HUES48 (cell line): Measurements from ENCODE around the gene APH1A.
"Not testable (repeated sequence)": the region's sequence is repeated elsewhere in the genome, so short reads cannot be mapped to it uniquely, and the experiment has no call there.

Source experiments
- H3K27ac ChIP-seq: one replicate; pipeline ENCODE4 v1.7.0; 2013; ENCODE audit warnings: low read depth, low read length, inconsistent platforms
- H3K27me3 ChIP-seq: 2 replicates; pipeline ENCODE4 v1.6.1; 2013; ENCODE audit warnings: mild to moderate bottlenecking, low read length; ENCODE audit not compliant: control insufficient read depth, insufficient read depth
- H3K36me3 ChIP-seq: 2 replicates; pipeline ENCODE4 v1.6.1; 2013; ENCODE audit warnings: low read length; ENCODE audit not compliant: control insufficient read depth, insufficient read depth
- H3K4me1 ChIP-seq: 2 replicates; pipeline ENCODE4 v1.6.1; 2013; ENCODE audit warnings: mild to moderate bottlenecking, low read length; ENCODE audit not compliant: control insufficient read depth, insufficient read depth
- H3K4me3 ChIP-seq: 2 replicates; pipeline ENCODE4 v1.5.1; 2013; ENCODE audit warnings: mild to moderate bottlenecking, low read depth, low read length
- H3K9ac ChIP-seq: 2 replicates; pipeline ENCODE4 v1.6.1; 2013; ENCODE audit warnings: mild to moderate bottlenecking, low read depth, low read length, moderate library complexity
- H3K9me3 ChIP-seq: 2 replicates; pipeline ENCODE4 v1.6.1; 2013; ENCODE audit warnings: low read length; ENCODE audit not compliant: control insufficient read depth, insufficient read depth

Gene APH1A

GRCh38 chr1:150233359-150234308 is 35.2 kb downstream of the APH1A start:
- Histone ChIP-seq H3K9me3 (no peaks in the 10 kb centered on the region), H3K27ac (peak overlapping the region; percentile 53), H3K9ac (peak overlapping the region; percentile 89; the same call in 1 of the 2 replicates), H3K27me3 (no peaks in the 10 kb centered on the region), H3K36me3 (peaks cover 25% of the 10 kb centered on the region), H3K4me3 (peak overlapping the region; percentile 80), H3K4me1 (peaks cover 20% of the 10 kb centered on the region)

DNA sequence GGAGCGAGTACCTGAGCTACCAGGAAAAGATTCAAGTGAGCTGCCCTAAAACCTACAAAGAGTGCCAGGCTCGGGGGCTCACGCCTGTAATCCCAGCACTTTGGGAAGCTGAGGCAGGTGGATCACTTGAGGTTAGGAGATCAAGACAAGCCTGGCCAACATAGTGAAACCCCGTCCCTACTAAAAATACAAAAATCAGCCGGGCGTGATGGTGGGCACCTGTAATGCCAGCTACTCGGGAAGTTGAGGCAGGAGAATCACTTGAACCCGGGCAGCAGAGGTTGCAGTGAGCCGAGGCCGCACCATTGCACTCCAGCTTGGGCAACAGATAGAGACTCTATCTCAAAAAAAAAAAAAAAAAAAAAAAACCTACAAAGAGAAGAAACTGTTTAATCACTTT is 35.9 kb downstream of the APH1A start:
- H3K27ac ChIP-seq, H3K4me3 ChIP-seq, H3K9ac ChIP-seq, H3K27me3 ChIP-seq, H3K9me3 ChIP-seq: not testable (repeated sequence)
- Histone ChIP-seq H3K36me3 (peaks cover 32% of the 10 kb centered on the region), H3K4me1 (peaks cover 20% of the 10 kb centered on the region)

GRCh38 chr1:150228246-150228645 is 40.6 kb downstream of the APH1A start:
- H3K4me3 ChIP-seq, H3K27ac ChIP-seq, H3K27me3 ChIP-seq, H3K4me1 ChIP-seq, H3K9me3 ChIP-seq, H3K9ac ChIP-seq: not testable (repeated sequence)
- peaks cover 75% of the 10 kb centered on the region for H3K36me3 ChIP-seq

GRCh38 chr1:150227228-150227627 is 41.6 kb downstream of the APH1A start:
- Histone ChIP-seq H3K36me3 (peaks cover 84% of the 10 kb centered on the region), H3K4me1 (no peaks in the 10 kb centered on the region), H3K27ac (no peak overlapping the region), H3K27me3 (no peaks in the 10 kb centered on the region), H3K9me3 (no peaks in the 10 kb centered on the region), H3K9ac (no peak overlapping the region), H3K4me3 (no peak overlapping the region)

DNA sequence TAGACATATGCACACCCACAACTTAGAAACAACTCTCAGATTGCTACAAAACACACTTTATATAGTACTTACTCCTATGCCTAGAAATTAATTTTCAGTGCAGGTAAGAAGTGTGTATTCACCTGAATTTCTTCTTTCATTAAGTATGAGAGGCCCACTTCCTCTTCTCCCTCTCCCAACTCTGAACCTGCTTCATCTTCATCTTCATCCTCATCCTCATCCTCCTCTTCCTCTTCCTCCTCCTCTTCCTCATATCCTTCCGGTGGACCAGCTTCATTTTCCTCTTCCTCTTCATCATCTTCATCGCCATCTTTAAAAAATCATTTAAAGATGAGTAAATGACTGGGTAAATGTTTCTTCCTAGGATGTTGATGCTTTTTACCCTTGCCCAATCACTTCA is 42.3 kb downstream of the APH1A start:
- Histone ChIP-seq H3K9ac (no peak overlapping the region), H3K9me3 (no peaks in the 10 kb centered on the region), H3K27me3 (no peaks in the 10 kb centered on the region), H3K4me3 (no peak overlapping the region), H3K36me3 (peaks cover 82% of the 10 kb centered on the region), H3K27ac (no peak overlapping the region), H3K4me1 (no peaks in the 10 kb centered on the region)

DNA sequence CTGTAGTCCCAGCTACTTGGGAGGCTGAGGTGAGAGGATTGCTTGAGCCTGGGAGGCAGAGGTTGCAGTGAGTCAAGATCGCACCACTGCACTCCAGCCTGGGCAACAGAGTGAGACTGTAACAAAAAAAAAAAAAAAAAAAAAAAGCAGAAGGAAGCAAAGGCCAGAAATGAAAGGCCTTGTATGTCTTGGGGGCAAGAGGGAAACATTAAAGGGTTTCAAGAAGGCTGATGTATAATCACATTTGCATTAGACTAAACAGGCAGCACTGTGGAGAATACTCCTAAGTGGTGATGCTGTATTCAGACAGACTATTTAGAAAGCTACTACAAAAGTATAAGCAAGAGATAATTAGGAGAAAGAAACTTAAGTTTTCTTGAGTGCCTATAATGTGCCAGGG is 43.3 kb downstream of the APH1A start:
- Histone ChIP-seq H3K27me3 (no peaks in the 10 kb centered on the region), H3K4me1 (no peaks in the 10 kb centered on the region), H3K9me3 (no peaks in the 10 kb centered on the region), H3K4me3 (no peak overlapping the region), H3K9ac (no peak overlapping the region), H3K27ac (no peak overlapping the region), H3K36me3 (peaks cover 81% of the 10 kb centered on the region)

DNA sequence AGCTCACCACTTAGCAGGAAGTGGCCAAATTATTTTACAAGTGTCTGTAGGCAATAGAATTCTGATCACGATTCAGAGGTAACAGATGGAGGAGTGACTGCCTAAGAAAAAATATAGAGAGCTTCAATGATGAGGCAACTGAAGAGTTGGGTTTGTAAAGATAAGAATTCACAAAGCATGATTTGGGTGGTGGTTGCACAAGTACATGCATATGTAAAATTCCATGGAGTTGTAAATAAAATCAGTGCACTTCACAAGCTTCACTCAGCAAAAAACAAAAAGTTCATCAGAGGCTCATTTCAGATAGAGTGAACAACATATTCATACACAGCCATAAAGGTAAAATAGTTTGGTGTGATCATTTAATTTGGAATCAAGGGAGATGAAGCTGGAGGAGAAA is 43.8 kb downstream of the APH1A start:
- Histone ChIP-seq H3K4me3 (no peak overlapping the region), H3K4me1 (no peaks in the 10 kb centered on the region), H3K9ac (no peak overlapping the region), H3K27ac (no peak overlapping the region), H3K27me3 (no peaks in the 10 kb centered on the region), H3K9me3 (no peaks in the 10 kb centered on the region), H3K36me3 (peaks cover 81% of the 10 kb centered on the region)

DNA sequence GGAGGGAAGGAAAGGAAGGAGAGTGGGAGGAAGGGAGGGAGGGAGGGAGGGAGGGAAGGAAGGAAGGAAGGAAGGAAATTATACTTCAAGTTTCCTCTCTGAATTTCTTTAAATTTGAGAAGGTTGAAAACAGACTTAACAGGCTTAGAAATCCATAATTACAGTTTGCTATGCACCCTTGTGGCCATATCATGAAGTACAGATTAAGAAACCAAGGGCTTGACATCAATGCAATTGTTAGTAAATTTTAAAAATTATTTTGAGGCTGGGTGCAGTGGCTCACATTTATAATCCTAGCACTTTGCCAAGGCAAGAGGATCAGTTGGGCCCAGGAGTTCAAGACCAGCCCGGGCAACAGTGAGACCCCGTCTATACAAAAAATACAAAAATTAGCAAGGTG is 47.3 kb downstream of the APH1A start:
- H3K4me1 ChIP-seq, result no peaks in the 10 kb centered on the region
- H3K9me3 ChIP-seq, result no peaks in the 10 kb centered on the region
- H3K27ac ChIP-seq, result no peak overlapping the region
- H3K27me3 ChIP-seq, result no peaks in the 10 kb centered on the region
- peaks cover 69% of the 10 kb centered on the region for H3K36me3 ChIP-seq
- no peak overlapping the region for H3K9ac ChIP-seq
- no peak overlapping the region for H3K4me3 ChIP-seq

GRCh38 chr1:150215855-150216254 is 53.0 kb downstream of the APH1A start:
- not testable (repeated sequence) for H3K27ac ChIP-seq, H3K4me3 ChIP-seq, H3K4me1 ChIP-seq, H3K9me3 ChIP-seq, H3K27me3 ChIP-seq, H3K9ac ChIP-seq
- H3K36me3 ChIP-seq, result peaks cover 26% of the 10 kb centered on the region
